IPS DF 19.7 (cell line): ENCODE results near the gene PARP12.

Experiments used
- DNase-seq: peaks from one replicate; pipeline ENCODE4 v3.0.0-alpha.2; 2013; ENCODE audit warnings: low read depth, low spot score

Gene PARP12

DNA sequence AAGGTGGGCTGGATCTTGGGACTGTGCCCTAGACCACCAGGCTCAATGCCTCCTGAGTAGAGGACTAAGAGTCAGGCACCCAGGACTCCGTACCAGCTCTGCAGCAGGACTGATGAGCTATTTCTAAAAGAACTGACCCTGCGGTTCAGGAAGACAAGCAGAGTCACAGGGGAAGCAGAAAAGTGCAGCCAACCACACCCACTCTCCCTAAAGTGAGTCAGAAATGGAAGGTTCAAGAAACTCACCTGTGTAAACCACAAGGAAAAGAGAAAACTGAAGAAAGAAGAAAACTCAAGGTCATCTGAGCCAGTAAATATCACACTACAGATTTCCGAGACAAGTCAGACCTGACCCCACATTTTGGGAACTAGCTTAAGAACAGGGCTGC is 2.5 kb downstream of the PARP12 start:
- DNase-seq = no peak

DNA sequence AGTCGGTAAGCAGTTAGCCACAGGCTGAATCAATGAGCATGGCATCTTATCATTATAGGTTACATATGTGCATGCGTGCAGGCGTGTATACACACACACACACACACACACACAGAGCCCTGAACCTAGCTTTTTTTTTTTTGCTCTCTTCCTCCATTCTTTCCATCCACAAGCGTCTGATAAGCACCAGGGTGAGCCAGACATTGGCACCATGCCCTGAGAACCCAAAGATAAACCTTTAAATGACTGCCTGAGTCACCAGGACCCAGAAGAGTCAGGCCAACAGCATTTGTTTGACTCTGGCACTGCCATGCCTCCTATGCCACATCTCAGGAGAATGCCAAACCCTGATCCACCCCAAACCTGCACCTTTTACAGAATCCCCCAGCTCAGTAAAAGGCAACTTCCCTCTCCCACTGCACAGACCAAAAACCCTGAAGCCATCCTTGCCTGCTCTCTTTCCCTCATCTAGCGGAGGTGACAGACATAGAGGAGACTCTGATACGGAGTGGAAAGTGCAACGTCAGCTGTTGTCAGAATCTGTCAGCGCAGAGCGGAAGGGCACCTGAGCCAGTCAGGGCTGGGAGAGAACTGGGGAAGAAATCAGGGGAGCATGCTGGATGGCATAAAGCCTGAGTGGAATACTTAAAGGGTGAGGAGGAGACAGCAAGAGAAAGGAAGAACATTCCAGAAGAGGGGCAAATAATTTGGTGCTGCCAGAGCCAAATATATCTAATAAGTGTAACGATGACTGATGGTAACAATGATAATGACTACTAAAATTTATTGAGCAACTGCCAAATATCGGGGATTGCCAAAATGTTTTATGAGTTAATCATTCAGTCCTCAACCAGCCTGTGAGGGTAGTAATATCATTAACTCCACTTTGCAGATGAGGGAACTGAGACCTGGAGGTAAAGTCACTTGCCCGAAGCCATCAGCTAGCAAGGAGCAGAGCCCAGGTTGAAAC is 3.2 kb downstream of the PARP12 start:
- DNase-seq = no peak

DNA sequence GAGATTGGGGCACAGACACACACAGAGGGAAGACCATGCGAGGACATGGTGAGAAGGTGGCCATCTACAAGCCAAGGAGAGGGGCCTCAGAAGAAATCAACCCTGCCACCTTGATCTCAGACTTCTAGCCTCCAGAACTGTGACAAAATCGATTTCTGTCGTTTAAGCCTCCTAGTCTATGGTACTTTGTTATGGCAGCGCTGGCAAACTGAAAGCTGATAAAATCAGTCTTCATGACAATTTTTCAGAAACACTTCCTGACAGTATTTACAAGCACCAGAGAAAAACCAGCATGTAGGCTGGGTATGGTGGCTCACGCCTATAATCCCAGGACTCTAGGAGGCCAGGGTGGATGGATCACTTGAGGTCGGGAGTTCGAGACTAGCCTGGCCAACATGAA is 4.2 kb downstream of the PARP12 start:
- DNase-seq = no peak

- no peak for DNase-seq
Measured at GRCh38 chr7:140057143-140057535, 5.6 kb downstream of the PARP12 start.

GRCh38 chr7:140056431-140057142 is 6.2 kb downstream of the PARP12 start:
- DNase-seq = no peak

DNA sequence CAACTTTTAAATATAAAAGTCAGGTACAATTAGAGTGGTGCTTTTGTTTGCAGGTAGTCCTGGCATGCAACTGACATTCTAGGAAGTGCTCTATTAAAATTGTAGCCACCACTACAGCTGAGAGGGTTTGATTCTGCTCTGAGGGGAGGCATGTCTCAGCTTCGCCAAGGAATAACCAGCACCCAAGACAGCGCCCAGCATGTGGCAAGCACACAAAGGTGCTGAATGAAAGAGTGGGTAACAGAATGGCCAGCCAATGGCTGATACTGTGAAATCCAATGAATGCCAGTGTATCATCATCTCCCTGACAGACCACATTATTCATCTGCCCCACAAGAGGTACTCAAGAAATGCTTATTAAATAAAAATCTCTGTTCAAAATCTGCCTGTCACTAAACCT is 6.9 kb downstream of the PARP12 start:
- DNase-seq = no peak

GRCh38 chr7:140054751-140055150 is 8.0 kb downstream of the PARP12 start:
- no peak for DNase-seq

GRCh38 chr7:140053812-140054539 is 8.8 kb downstream of the PARP12 start:
- DNase-seq = no peak

GRCh38 chr7:140051820-140052219 is 10.9 kb downstream of the PARP12 start:
- no peak for DNase-seq

DNA sequence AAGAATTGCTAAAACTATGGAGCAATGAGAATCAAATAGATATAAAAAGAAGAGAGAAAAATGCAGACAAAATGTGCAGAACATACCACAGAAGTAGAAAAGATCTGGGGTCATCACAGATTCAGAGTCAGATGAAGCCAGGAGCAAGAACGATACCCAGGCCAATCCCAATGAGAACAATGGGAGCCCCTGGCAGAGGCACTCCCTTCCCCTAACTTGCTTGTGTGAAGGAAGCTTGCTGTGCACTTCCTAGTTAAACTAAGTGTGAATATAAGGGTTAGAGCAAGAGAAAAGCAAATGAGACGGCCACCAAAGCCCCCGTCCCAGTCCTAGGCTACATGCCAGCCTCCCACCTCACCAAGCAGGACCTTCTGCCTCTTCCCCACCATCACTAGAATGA is 12.7 kb downstream of the PARP12 start:
- no peak for DNase-seq

DNA sequence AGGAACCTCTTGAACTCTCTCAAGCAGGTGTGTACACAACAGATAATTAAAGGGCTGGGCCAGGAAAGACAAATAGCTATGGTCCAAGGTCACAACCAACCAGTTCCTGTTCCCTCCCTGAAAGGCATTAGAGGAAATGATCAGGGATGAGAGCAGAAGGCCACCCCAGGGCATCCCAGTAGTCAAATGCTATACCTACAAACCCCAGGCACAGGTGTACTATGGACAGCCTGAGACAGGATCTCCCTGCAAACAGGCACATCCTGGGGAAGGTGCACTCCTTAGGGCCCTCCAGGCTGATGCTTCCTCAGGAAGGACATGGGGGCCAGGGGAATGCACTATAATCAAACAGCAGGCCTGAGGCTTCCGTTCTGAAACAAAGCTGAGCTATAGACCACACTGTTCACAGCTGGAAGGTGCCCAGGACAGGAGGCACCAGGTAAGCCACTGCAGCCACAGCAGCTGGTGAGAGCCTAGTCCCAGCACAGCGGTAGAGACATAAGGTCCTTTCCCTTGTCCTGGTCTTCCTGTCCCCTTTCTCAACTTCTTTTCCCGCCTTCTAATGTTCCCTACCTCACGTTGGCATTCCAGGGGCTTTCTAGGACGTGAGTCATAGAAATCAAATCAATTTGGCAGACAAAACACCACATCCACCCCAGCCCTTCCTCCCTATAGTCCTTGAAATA is 13.3 kb downstream of the PARP12 start:
- DNase-seq = no peak

DNA sequence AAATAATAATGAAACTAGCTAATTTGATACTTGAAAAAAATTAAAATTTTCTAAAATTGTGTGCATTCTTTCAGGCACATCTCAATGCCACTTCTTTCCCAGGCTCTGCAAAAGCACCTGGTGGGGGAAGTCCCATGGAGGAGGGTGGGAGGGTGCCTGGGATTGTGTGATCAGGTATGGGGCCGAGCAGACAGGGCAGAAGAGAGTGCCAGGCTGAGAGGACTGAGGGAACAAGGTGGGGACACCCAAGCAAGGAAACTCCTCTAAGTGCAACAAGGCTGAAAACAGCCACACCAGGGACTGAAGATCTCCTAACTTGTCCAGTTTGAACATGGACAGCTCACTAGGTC is 13.8 kb downstream of the PARP12 start:
- DNase-seq = no peak

DNA sequence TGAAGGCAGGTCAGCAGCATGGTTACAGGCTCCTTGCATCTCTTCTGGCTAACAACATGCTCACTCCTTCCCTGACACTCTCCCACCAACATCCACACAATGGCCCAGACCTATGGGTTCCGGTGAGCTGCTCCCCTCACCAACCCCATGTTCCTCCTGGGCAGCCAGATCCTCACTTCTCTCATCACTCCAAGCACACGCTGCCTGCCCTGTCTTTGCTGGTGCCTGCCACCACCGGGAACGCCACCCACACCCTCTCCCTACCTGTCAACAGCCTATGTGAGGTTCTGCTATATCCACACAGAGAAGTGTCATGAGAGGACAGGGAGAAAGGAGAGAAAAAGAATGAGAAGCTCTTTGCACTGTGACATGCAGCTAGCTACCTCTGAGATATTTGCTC is 14.6 kb downstream of the PARP12 start:
- DNase-seq = no peak

- no peak for DNase-seq
Measured at GRCh38 chr7:140047197-140047596, 15.6 kb downstream of the PARP12 start.

DNA sequence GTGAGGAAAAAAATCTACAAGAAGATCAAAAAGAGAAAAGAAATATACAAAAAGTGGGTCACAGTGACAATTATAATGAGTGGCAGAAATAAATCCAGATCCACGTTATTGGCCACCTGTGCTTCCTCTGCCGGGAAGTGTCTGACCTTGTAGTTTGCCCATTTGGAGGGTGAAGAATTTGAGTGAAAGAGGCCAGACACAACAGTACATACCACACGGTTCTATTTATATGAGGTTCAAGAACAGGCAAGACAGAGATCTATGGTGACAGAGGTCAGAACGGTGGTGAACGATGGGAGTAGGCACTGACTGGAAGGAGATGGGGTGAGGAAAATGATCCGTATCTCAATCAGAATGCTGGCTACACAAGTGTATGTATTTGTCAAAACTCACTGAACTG is 17.1 kb downstream of the PARP12 start:
- no peak for DNase-seq

DNA sequence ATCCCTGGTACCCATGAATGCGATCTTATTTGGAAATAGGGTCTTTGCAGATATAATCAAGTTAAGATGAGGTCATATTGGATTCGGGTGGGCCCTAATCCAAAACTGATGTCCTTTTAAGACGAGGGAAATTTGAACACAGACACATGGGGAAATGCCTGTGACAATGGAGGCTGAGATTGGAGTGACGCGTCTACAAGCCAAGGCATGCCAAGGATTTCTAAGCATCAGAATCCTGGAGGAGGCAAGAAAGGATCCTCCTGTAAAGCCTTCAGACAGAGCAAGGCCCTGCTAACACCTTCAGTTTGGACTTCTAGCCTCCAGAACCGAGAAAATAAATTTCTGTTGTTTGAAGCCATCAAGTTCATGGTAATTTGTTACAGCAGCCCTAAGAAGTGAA is 18.5 kb downstream of the PARP12 start:
- DNase-seq = no peak

GRCh38 chr7:140042386-140042670 is 20.4 kb downstream of the PARP12 start:
- DNase-seq = no peak

DNA sequence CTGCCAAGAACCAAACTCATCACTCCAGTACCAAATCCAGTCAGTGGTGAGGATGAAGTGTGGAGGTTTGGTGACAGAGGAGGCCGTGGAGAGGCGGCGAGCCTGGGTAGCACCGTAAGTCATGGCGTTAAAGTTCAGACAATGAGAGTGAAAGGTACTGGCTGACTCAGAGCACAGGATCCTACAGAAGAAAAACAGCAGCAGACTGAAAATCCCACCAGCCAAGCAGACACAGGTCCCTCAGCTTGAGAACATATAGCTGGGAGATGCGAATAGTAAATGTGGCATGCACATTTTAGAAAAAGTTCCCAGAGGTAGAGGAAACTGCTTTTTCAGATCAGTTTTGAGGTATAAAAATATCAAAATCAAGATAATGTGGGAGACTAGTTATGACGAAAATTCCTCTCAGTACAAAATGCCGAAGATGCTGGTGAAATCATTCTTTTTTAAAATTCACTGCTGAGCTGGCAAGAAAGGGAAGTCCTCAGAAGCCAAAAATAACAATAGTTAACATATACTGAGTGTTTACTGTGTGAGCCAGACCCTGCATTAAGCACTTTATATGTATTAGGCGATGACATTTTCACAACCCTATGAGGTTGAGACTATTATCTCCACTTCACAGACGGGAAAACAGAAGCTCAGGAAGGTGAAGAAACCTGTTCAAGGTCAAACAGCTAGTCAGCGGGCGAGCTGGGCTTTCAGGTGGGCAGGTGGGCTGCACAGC is 20.9 kb downstream of the PARP12 start:
- DNase-seq = no peak

DNA sequence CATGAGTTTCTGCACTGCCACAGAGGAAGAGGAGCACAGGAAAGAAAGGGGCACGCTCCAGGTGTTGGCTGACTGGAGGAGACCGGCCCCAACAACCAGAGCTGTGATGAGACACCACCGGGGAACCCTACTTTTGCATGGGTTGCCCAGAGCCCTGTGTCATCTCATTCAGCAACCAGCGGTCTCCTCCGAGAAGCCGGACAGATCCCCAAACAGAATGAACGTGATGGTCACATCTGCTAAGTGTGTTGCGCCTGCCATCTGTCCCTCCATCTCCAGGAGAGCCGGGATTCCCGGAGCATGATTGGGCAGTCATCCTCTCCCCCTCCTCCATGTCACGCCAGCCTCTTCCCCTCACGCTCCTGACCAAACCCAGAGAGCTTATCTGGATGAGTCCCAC is 22.9 kb downstream of the PARP12 start:
- DNase-seq = no peak

DNA sequence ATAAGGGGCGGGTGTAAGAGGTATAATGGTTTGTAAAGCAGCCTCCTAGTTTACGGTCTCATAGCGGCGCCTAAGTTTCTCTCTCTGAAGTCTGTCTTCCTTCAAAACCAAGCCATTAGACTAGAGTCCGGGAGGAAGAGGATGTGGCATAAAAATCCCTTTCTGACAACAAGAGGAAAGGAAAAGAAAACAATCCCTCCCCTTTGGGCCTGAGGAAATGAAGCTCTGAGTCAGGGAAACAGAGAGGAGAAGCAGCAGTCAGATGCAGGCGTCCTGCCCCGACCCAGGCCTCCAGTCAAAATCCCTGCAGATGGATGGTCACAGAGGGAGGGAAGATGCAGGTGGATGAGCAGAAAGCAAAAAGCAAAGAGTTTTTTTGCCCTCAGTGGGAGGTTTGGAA is 23.7 kb downstream of the PARP12 start:
- no peak for DNase-seq

- DNase-seq = no peak
Measured at GRCh38 chr7:140036224-140036962, 26.4 kb downstream of the PARP12 start.
